ENCODE measurements around the gene CHID1. TPM values are rescaled to one million over a fixed set of nuclear protein-coding genes. Genes with fewer than 3 reads are reported as not detected.

The CHID1 gene
- polyA plus RNA-seq, 1 donor, result 82.9 TPM

GRCh38 chr11:952406-953385 lies 42.1 kb upstream of the CHID1 start:
- no peak overlapping the region for H3K4me3 ChIP-seq (ENCODE audit: low read length)
- no peaks in the 10 kb centered on the region for H3K27me3 ChIP-seq (ENCODE audit: control insufficient read depth, insufficient read depth, low read length)
- no peaks in the 10 kb centered on the region for H3K36me3 ChIP-seq (ENCODE audit: control insufficient read depth, insufficient read depth, low read length)
- DNase-seq, result peak; percentile 92 to 96
- H3K4me1 ChIP-seq (ENCODE audit: control insufficient read depth, insufficient read depth, low read length), result peaks cover 62% of the 10 kb centered on the region
- no CpG with 5 or more reads among the region's 18 CpGs for WGBS (ENCODE audit: insufficient coverage, low lambda C conversion rate)
- peaks cover 7% of the 10 kb centered on the region for H3K9me3 ChIP-seq (ENCODE audit: control insufficient read depth, low read depth, low read length)
- peak overlapping the region; percentile 91 for H3K27ac ChIP-seq (ENCODE audit: low read length)

- no CpG with 5 or more reads among the region's 9 CpGs for WGBS (ENCODE audit: insufficient coverage, low lambda C conversion rate)
- H3K36me3 ChIP-seq (ENCODE audit: control insufficient read depth, insufficient read depth, low read length), result peaks cover 3% of the 10 kb centered on the region
- H3K27ac ChIP-seq (ENCODE audit: low read length), result peak overlapping the region; percentile 91
- DNase-seq, result no peak
- peaks cover 7% of the 10 kb centered on the region for H3K9me3 ChIP-seq (ENCODE audit: control insufficient read depth, low read depth, low read length)
- H3K4me3 ChIP-seq (ENCODE audit: low read length), result no peak overlapping the region
- peaks cover 60% of the 10 kb centered on the region for H3K4me1 ChIP-seq (ENCODE audit: control insufficient read depth, insufficient read depth, low read length)
- no peaks in the 10 kb centered on the region for H3K27me3 ChIP-seq (ENCODE audit: control insufficient read depth, insufficient read depth, low read length)
Measured at GRCh38 chr11:951507-951906, 40.9 kb upstream of the CHID1 start.

- peak in 1 of 2 donors; percentile 61 for DNase-seq
- Histone ChIP-seq H3K27ac (ENCODE audit: low read length) (peak overlapping the region; percentile 56), H3K9me3 (ENCODE audit: control insufficient read depth, low read depth, low read length) (peaks cover 7% of the 10 kb centered on the region), H3K4me3 (ENCODE audit: low read length) (no peak overlapping the region), H3K4me1 (ENCODE audit: control insufficient read depth, insufficient read depth, low read length) (peaks cover 55% of the 10 kb centered on the region), H3K36me3 (ENCODE audit: control insufficient read depth, insufficient read depth, low read length) (peaks cover 15% of the 10 kb centered on the region), H3K27me3 (ENCODE audit: control insufficient read depth, insufficient read depth, low read length) (no peaks in the 10 kb centered on the region)
- WGBS (ENCODE audit: insufficient coverage, low lambda C conversion rate), result 0% methylated on average over 1 of the region's 4 CpGs
Measured at GRCh38 chr11:947744-948143, 37.1 kb upstream of the CHID1 start.

GRCh38 chr11:945986-946385 lies 35.4 kb upstream of the CHID1 start:
- H3K4me1 ChIP-seq (ENCODE audit: control insufficient read depth, insufficient read depth, low read length), result peaks cover 54% of the 10 kb centered on the region
- H3K27me3 ChIP-seq (ENCODE audit: control insufficient read depth, insufficient read depth, low read length), result no peaks in the 10 kb centered on the region
- DNase-seq, result no peak
- WGBS (ENCODE audit: insufficient coverage, low lambda C conversion rate), result 100% methylated on average over 1 of the region's 9 CpGs
- H3K36me3 ChIP-seq (ENCODE audit: control insufficient read depth, insufficient read depth, low read length), result peaks cover 15% of the 10 kb centered on the region
- H3K4me3 ChIP-seq (ENCODE audit: low read length), result no peak overlapping the region
- H3K27ac ChIP-seq (ENCODE audit: low read length), result no peak overlapping the region
- H3K9me3 ChIP-seq (ENCODE audit: control insufficient read depth, low read depth, low read length), result peaks cover 7% of the 10 kb centered on the region

GRCh38 chr11:944711-945470 lies 34.3 kb upstream of the CHID1 start:
- Histone ChIP-seq H3K9me3 (ENCODE audit: control insufficient read depth, low read depth, low read length) (peaks cover 7% of the 10 kb centered on the region), H3K36me3 (ENCODE audit: control insufficient read depth, insufficient read depth, low read length) (peaks cover 15% of the 10 kb centered on the region), H3K4me3 (ENCODE audit: low read length) (no peak overlapping the region), H3K27me3 (ENCODE audit: control insufficient read depth, insufficient read depth, low read length) (no peaks in the 10 kb centered on the region), H3K27ac (ENCODE audit: low read length) (peak overlapping the region; percentile 5), H3K4me1 (ENCODE audit: control insufficient read depth, insufficient read depth, low read length) (peaks cover 65% of the 10 kb centered on the region)
- no peak for DNase-seq
- WGBS (ENCODE audit: insufficient coverage, low lambda C conversion rate), result no CpG with 5 or more reads among the region's 13 CpGs

GRCh38 chr11:942823-943222 lies 32.2 kb upstream of the CHID1 start:
- Histone ChIP-seq H3K4me1 (ENCODE audit: control insufficient read depth, insufficient read depth, low read length) (peaks cover 72% of the 10 kb centered on the region), H3K27ac (ENCODE audit: low read length) (peak overlapping the region; percentile 91), H3K36me3 (ENCODE audit: control insufficient read depth, insufficient read depth, low read length) (peaks cover 15% of the 10 kb centered on the region), H3K9me3 (ENCODE audit: control insufficient read depth, low read depth, low read length) (no peaks in the 10 kb centered on the region), H3K4me3 (ENCODE audit: low read length) (no peak overlapping the region), H3K27me3 (ENCODE audit: control insufficient read depth, insufficient read depth, low read length) (no peaks in the 10 kb centered on the region)
- no CpG with 5 or more reads among the region's 9 CpGs for WGBS (ENCODE audit: insufficient coverage, low lambda C conversion rate)
- peak in 1 of 2 donors; percentile 69 for DNase-seq

GRCh38 chr11:940496-941135 lies 30.0 kb upstream of the CHID1 start:
- Histone ChIP-seq H3K27me3 (ENCODE audit: control insufficient read depth, insufficient read depth, low read length) (no peaks in the 10 kb centered on the region), H3K36me3 (ENCODE audit: control insufficient read depth, insufficient read depth, low read length) (peaks cover 6% of the 10 kb centered on the region), H3K4me1 (ENCODE audit: control insufficient read depth, insufficient read depth, low read length) (peaks cover 70% of the 10 kb centered on the region), H3K27ac (ENCODE audit: low read length) (peak overlapping the region; percentile 91), H3K9me3 (ENCODE audit: control insufficient read depth, low read depth, low read length) (no peaks in the 10 kb centered on the region), H3K4me3 (ENCODE audit: low read length) (no peak overlapping the region)
- WGBS (ENCODE audit: insufficient coverage, low lambda C conversion rate), result 20% methylated on average over 1 of the region's 11 CpGs
- DNase-seq, result no peak

- Histone ChIP-seq H3K4me1 (ENCODE audit: control insufficient read depth, insufficient read depth, low read length) (peaks cover 59% of the 10 kb centered on the region), H3K4me3 (ENCODE audit: low read length) (no peak overlapping the region), H3K27me3 (ENCODE audit: control insufficient read depth, insufficient read depth, low read length) (no peaks in the 10 kb centered on the region), H3K36me3 (ENCODE audit: control insufficient read depth, insufficient read depth, low read length) (no peaks in the 10 kb centered on the region), H3K9me3 (ENCODE audit: control insufficient read depth, low read depth, low read length) (no peaks in the 10 kb centered on the region), H3K27ac (ENCODE audit: low read length) (peak overlapping the region; percentile 92)
- WGBS (ENCODE audit: insufficient coverage, low lambda C conversion rate), result 4% methylated on average over 4 of the region's 10 CpGs
- peak in 1 of 2 donors; percentile 71 for DNase-seq
Measured at GRCh38 chr11:937841-938261, 27.2 kb upstream of the CHID1 start.

- no peak overlapping the region for H3K4me3 ChIP-seq (ENCODE audit: low read length)
- peak; percentile 75 to 82 for DNase-seq
- peaks cover 49% of the 10 kb centered on the region for H3K4me1 ChIP-seq (ENCODE audit: control insufficient read depth, insufficient read depth, low read length)
- H3K36me3 ChIP-seq (ENCODE audit: control insufficient read depth, insufficient read depth, low read length), result no peaks in the 10 kb centered on the region
- H3K27me3 ChIP-seq (ENCODE audit: control insufficient read depth, insufficient read depth, low read length), result no peaks in the 10 kb centered on the region
- H3K9me3 ChIP-seq (ENCODE audit: control insufficient read depth, low read depth, low read length), result no peaks in the 10 kb centered on the region
- peak overlapping the region; percentile 92 for H3K27ac ChIP-seq (ENCODE audit: low read length)
- no CpG with 5 or more reads among the region's 3 CpGs for WGBS (ENCODE audit: insufficient coverage, low lambda C conversion rate)
Measured at GRCh38 chr11:936199-936598, 25.6 kb upstream of the CHID1 start.

GRCh38 chr11:934527-934926 lies 23.9 kb upstream of the CHID1 start:
- peaks cover 2% of the 10 kb centered on the region for H3K36me3 ChIP-seq (ENCODE audit: control insufficient read depth, insufficient read depth, low read length)
- no peaks in the 10 kb centered on the region for H3K9me3 ChIP-seq (ENCODE audit: control insufficient read depth, low read depth, low read length)
- H3K4me3 ChIP-seq (ENCODE audit: low read length), result no peak overlapping the region
- 60% methylated on average over 1 of the region's 6 CpGs for WGBS (ENCODE audit: insufficient coverage, low lambda C conversion rate)
- H3K4me1 ChIP-seq (ENCODE audit: control insufficient read depth, insufficient read depth, low read length), result peaks cover 38% of the 10 kb centered on the region
- DNase-seq, result peak in 1 of 2 donors; percentile 63
- H3K27ac ChIP-seq (ENCODE audit: low read length), result peak overlapping the region; percentile 52
- no peaks in the 10 kb centered on the region for H3K27me3 ChIP-seq (ENCODE audit: control insufficient read depth, insufficient read depth, low read length)

Data from large intestine (tissue), 3 donors.